Stromal cell of bone marrow (primary cell): ENCODE measurements around the gene MLEC.

Source experiments
- DNase-seq: peaks from one replicate; pipeline ENCODE4 v3.0.0-alpha.2; 2012; ENCODE audit warnings: low read depth

MLEC gene

GRCh38 chr12:120741476-120742421 is 54.8 kb downstream of the MLEC start:
- DNase-seq = no peak

GRCh38 chr12:120744922-120745493 is 58.1 kb downstream of the MLEC start:
- DNase-seq = no peak

DNA sequence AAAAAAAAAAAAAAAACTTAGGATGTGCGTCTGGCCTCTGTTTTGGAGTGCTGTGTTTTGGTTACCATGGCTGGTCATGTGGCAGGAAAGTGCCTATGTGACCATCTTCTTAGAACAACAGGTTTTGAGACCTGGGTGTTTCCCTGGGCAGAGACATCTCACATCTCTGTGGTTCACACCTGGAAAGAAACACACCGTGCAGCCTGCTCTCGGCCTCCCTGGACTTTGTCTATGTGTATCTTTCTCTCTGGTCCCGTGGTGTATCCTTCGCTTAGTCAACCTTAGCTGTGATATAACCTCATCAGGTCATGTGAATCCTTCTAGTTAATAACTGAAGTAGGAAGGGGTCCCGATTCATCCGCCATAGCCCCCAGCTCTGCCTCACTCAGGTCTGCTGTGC is 61.3 kb downstream of the MLEC start:
- no peak for DNase-seq

DNA sequence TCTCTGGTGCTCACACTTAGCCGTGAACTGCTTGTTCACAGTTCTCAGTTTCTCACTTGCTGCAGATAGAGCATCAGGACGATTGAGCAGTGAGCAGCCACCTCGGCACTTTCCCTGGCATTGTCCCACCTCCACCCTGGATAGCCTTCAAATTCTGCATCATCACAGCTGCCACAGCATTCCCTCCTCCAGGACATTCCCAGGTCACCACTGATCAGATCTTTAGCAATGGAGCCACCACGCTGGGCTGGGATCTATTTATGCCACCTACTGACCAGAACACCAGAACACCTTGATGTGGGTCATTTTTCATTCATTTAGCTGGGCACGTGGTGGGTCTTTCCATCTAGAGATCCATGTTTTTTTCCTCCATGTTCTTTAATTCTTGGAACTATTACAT is 62.3 kb downstream of the MLEC start:
- DNase-seq = no peak

GRCh38 chr12:120750806-120751205 is 63.9 kb downstream of the MLEC start:
- DNase-seq = no peak

DNA sequence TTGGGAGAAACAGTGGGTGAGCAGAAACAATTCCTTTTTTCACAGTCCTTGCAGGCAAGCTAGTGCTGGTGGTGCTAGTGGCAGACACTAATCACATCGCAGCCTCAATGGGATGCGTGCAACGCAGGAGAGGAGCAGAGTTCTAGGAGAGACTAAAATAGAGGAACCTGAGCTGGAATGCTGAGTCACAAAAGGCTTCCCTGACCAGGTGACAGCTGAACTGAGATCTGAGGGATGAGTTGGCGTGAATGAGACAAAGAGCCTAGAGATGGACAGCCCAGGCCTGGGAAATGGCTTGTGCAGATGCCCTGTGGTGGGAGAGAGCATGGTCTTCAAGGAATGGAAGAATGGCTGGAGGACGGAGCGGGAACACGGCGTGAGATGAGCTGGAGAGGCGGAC is 64.4 kb downstream of the MLEC start:
- no peak for DNase-seq
